Activated CD4-positive, alpha-beta memory T cell treated with anti-CD3 and anti-CD28 coated beads for 36 hours (primary cell): ENCODE data around the gene CYP1A1. TPM values are rescaled to one million over a fixed set of nuclear protein-coding genes. Genes with fewer than 3 reads are reported as not detected.

Experiments
- CTCF ChIA-PET: fragments of 350-600 bp; sonication (Branson Sonifier 250); formaldehyde crosslinking; loops from one replicate; lab custom pipeline; 2021; ENCODE audit warnings: antibody characterized with exemption, inconsistent platforms; lab: Charles Lee
- POLR2A ChIA-PET: fragments of 350-600 bp; sonication (Branson Sonifier 250); formaldehyde crosslinking; loops from one replicate; lab custom pipeline; 2021; ENCODE audit warnings: antibody characterized with exemption; lab: Charles Lee
- DNase-seq: peaks from one replicate; pipeline ENCODE4 v3.0.0-alpha.2; 2020
- H3K27ac Mint-ChIP-seq: one replicate; pipeline ENCODE4 v1.8.0; 2021; ENCODE audit warnings: mixed read lengths
- H3K27me3 Mint-ChIP-seq: one replicate; pipeline ENCODE4 v1.8.0; 2021; ENCODE audit warnings: mixed read lengths
- H3K36me3 Mint-ChIP-seq: one replicate; pipeline ENCODE4 v1.8.0; 2021; ENCODE audit warnings: mixed read lengths
- H3K4me1 Mint-ChIP-seq: one replicate; pipeline ENCODE4 v1.8.0; 2021; ENCODE audit warnings: low read depth, mixed read lengths
- H3K4me3 Mint-ChIP-seq: one replicate; pipeline ENCODE4 v1.8.0; 2021; ENCODE audit warnings: mild to moderate bottlenecking, mixed read lengths
- H3K9me3 Mint-ChIP-seq: one replicate; pipeline ENCODE4 v1.8.0; 2021; ENCODE audit warnings: mixed read lengths
- intact Hi-C: fragments of 100-400 bp; cut with micrococcal nuclease; formaldehyde crosslinking; loops from one replicate; pipeline ENCODE4 v1.15.1; 2023
- total RNA-seq, 2 experiments: library from RNA; stranded (reverse); gene quantifications; one replicate each; pipeline ENCODE4 v1.2.3, GENCODE V29; 2021

The CYP1A1 gene
- total RNA-seq, 2 experiments from 2014 or later: 0.64 to 1.1 TPM

DNA sequence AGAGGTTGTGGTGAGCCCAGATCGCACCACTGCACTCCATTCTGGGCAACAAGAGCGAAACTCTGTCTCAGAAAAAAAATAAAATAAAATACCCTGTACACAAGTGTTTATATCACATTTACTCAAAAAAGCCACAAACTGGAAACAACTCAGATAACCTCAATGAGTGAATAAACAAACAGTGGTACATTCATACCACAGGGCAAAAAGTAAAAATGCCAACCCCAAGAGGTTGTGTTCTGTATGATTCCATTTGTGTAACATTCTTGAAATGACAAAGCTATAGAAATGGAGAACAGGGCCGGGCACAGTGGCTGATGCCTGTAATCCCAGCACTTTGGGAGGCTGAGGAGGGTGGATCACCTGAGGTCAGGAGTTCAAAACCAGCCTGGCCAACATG lies 42.4 kb downstream of the CYP1A1 start:
- Mint-ChIP-seq H3K27me3 (no peaks in the 10 kb centered on the region), H3K4me3 (no peak overlapping the region), H3K27ac (no peak overlapping the region), H3K9me3 (peaks cover 3% of the 10 kb centered on the region), H3K36me3 (peaks cover 8% of the 10 kb centered on the region), H3K4me1 (peaks cover 12% of the 10 kb centered on the region)
- intact Hi-C loops: no loop called here
- ChIA-PET POLR2A (no interaction called here), CTCF (interaction anchor here (1.6 kb wide), 1 partner anchor 86 kb away, joined by 3 read pairs; no protein-coding TSS in a partner anchor)
- no peak for DNase-seq

DNA sequence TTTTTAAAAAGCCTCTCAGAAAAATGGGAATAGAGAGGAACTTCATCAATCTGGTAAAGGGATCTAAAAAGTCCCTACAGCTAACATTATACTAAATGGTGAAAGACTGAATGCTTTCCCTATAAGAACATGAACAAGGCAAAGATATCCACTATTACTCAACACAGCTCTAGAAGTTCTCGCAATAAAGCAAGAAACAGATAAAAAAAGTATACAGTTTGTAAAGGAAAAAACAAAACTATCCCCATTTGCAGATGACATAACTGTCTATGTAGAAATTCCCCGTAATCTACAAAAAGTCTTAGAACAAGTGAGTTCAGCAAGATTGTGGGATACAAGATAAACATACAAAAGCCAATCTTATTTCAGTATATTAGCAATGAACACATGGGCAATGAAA lies 44.9 kb downstream of the CYP1A1 start:
- ChIA-PET POLR2A (no interaction called here), CTCF (no interaction called here)
- intact Hi-C loops: no loop called here
- Mint-ChIP-seq H3K4me3 (no peak overlapping the region), H3K9me3 (peaks cover 3% of the 10 kb centered on the region), H3K27ac (no peak overlapping the region), H3K27me3 (no peaks in the 10 kb centered on the region), H3K4me1 (peaks cover 17% of the 10 kb centered on the region), H3K36me3 (peaks cover 7% of the 10 kb centered on the region)
- DNase-seq: no peak

DNA sequence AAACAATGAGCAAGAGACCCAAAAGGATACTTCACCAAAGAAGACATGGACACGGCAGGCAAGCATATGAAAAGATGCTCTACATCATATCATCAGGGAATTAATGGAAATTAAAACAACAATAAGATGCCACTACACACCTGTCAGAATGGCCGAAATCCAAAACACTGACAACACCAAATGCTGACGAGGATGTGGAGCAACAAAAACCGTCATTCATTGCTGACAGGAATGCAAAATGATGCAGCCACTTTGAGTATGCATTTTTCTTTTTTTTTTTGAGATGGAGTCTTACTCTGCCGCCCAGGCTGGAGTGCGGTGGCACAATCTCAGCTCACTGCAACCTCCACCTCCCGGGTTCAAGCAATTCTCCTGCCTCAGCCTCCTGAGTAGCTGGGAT lies 48.5 kb downstream of the CYP1A1 start:
- Mint-ChIP-seq H3K27me3 (no peaks in the 10 kb centered on the region), H3K27ac (no peak overlapping the region), H3K36me3 (peaks cover 10% of the 10 kb centered on the region), H3K4me1 (peaks cover 12% of the 10 kb centered on the region), H3K4me3 (no peak overlapping the region), H3K9me3 (no peaks in the 10 kb centered on the region)
- no peak for DNase-seq
- POLR2A ChIA-PET: no interaction called here
- CTCF ChIA-PET: interaction anchor here (1.5 to 1.7 kb wide), 2 partner anchors 42 to 92 kb away, joined by 3 to 5 read pairs; no protein-coding TSS in a partner anchor
- intact Hi-C loops: no loop called here

DNA sequence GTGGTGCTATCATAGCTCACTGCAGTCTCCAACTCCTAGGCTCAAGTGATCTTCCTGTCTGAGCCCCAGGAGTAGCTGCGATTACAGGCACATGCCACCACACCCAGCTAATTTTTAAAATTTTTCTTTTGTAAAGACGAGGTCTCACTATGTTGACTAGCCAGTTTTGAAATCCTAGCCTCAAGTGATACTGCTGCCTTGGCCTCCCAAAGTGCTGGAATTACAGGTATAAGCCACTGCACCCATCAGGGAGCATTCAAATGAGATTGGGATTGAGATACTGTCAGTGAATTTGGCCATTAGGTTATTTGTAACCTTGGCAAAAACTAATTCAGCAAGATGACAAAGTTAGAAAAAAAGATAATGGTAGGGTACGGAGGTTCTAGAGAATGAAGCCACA lies 51.2 kb downstream of the CYP1A1 start:
- ChIA-PET POLR2A (no interaction called here), CTCF (no interaction called here)

DNA sequence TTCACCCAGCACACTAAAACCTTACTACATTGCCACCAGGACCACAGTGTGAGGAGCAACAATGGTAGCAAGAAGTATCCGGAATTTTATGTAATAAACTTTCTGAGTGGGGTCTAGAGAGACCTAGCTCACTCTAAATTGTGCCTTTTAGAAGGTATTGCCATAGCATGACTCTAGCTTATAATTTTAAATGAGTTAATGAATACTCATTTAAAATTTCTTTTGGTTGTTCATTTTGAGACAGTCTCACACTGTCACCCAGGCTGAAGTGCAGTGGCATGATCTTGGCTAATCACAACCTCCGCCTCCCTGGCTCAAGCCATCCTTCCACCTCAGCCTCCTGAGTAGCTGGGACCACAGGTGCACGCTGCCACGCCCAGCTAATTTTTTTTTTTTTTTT lies 55.7 kb downstream of the CYP1A1 start:
- Mint-ChIP-seq H3K9me3 (no peaks in the 10 kb centered on the region), H3K36me3 (peaks cover 20% of the 10 kb centered on the region), H3K4me3 (no peak overlapping the region), H3K4me1 (no peaks in the 10 kb centered on the region), H3K27ac (no peak overlapping the region), H3K27me3 (no peaks in the 10 kb centered on the region)
- ChIA-PET CTCF (interaction anchor here (0.6 kb wide), 1 partner anchor 710 kb away, joined by 3 read pairs; no protein-coding TSS in a partner anchor), POLR2A (no interaction called here)
- intact Hi-C loops: no loop called here
- DNase-seq: no peak

More for the DNA sequence above, 51.2 kb downstream of the CYP1A1 start:
- Mint-ChIP-seq H3K9me3 (no peaks in the 10 kb centered on the region), H3K4me3 (no peak overlapping the region), H3K27ac (no peak overlapping the region), H3K27me3 (no peaks in the 10 kb centered on the region), H3K36me3 (peaks cover 20% of the 10 kb centered on the region), H3K4me1 (peaks cover 8% of the 10 kb centered on the region)
- intact Hi-C loops: no loop called here
- no peak for DNase-seq

Other genes starting within 250 kb of the CYP1A1 start
- gene ARID3B, start 184.3 kb downstream of the CYP1A1 start, total RNA-seq: 10 to 100 TPM; 27.3 to 28.6 TPM
- gene CLK3, start 109.7 kb downstream of the CYP1A1 start, total RNA-seq: 100 to 1,000 TPM; 118 to 124 TPM
- gene EDC3, start 29.5 kb downstream of the CYP1A1 start, total RNA-seq: 10 to 100 TPM; 36.8 to 39.9 TPM
- not detected for gene CYP1A2, start 23.3 kb upstream of the CYP1A1 start, total RNA-seq
- 100 to 1,000 TPM; 260 to 262 TPM for gene CSK, start 56.6 kb upstream of the CYP1A1 start, total RNA-seq
- gene LMAN1L, start 87.3 kb upstream of the CYP1A1 start, total RNA-seq: not detected
- gene CPLX3, start 101.1 kb upstream of the CYP1A1 start, total RNA-seq: not detected
- 10 to 100 TPM; 51.4 to 57.6 TPM for gene ULK3, start 117.6 kb upstream of the CYP1A1 start, total RNA-seq
- 10 to 100 TPM; 77.6 to 79.5 TPM for gene SCAMP2, start 147.8 kb upstream of the CYP1A1 start, total RNA-seq
- gene MPI, start 164.5 kb upstream of the CYP1A1 start, total RNA-seq: 10 to 100 TPM; 56.4 to 60.0 TPM
- gene FAM219B, start 181.3 kb upstream of the CYP1A1 start, total RNA-seq: 10 to 100 TPM; 63.0 to 70.1 TPM
- gene COX5A, start 212.5 kb upstream of the CYP1A1 start, total RNA-seq: 100 to 1,000 TPM; 322 TPM
- gene RPP25, start 231.2 kb upstream of the CYP1A1 start, total RNA-seq: 1 to 10 TPM; 3.8 TPM